Activated T-cell treated with anti-CD3 and anti-CD28 coated beads for 4 hours (primary cell): Measurements from ENCODE around the gene KCND3.
A peak's percentile ranks its signal among the peaks of the same experiment; 100 is the strongest.
"Not testable (repeated sequence)": the region's sequence is repeated elsewhere in the genome, so short reads cannot be mapped to it uniquely, and the experiment has no call there.

Experiments
- DNase-seq: peaks from one replicate; pipeline ENCODE4 v3.0.0-alpha.2; 2020

The KCND3 gene

GRCh38 chr1:111801071-111801850 lies 188.2 kb downstream of the KCND3 start:
- no peak for DNase-seq

- not testable (repeated sequence) for DNase-seq
Observed at GRCh38 chr1:111799722-111800121, 189.7 kb downstream of the KCND3 start.

GRCh38 chr1:111798580-111798979 lies 190.9 kb downstream of the KCND3 start:
- DNase-seq = no peak

- DNase-seq = no peak
Observed at GRCh38 chr1:111795401-111795800, 194.1 kb downstream of the KCND3 start.

- DNase-seq = no peak
Observed at GRCh38 chr1:111793923-111794322, 195.5 kb downstream of the KCND3 start.

GRCh38 chr1:111792249-111792648 lies 197.2 kb downstream of the KCND3 start:
- no peak for DNase-seq

- no peak for DNase-seq
Observed at GRCh38 chr1:111791776-111792175, 197.7 kb downstream of the KCND3 start.

GRCh38 chr1:111789666-111790316 lies 199.7 kb downstream of the KCND3 start:
- no peak for DNase-seq

GRCh38 chr1:111789142-111789541 lies 200.3 kb downstream of the KCND3 start:
- no peak for DNase-seq

- no peak for DNase-seq
Observed at GRCh38 chr1:111786669-111787207, 202.7 kb downstream of the KCND3 start.

- no peak for DNase-seq
Observed at GRCh38 chr1:111784273-111784901, 205.1 kb downstream of the KCND3 start.

- no peak for DNase-seq
Observed at GRCh38 chr1:111779546-111779945, 209.9 kb downstream of the KCND3 start.

GRCh38 chr1:111778541-111779051 lies 210.9 kb downstream of the KCND3 start:
- no peak for DNase-seq

- no peak for DNase-seq
Observed at GRCh38 chr1:111778066-111778465, 211.4 kb downstream of the KCND3 start.

GRCh38 chr1:111777301-111777700 lies 212.2 kb downstream of the KCND3 start:
- no peak for DNase-seq

- DNase-seq = no peak
Observed at GRCh38 chr1:111776861-111777260, 212.6 kb downstream of the KCND3 start.

- DNase-seq = no peak
Observed at GRCh38 chr1:111776391-111776790, 213.1 kb downstream of the KCND3 start.

- DNase-seq = no peak
Observed at GRCh38 chr1:111775966-111776365, 213.5 kb downstream of the KCND3 start.

- DNase-seq = no peak
Observed at GRCh38 chr1:111770916-111771315, 218.6 kb downstream of the KCND3 start.

GRCh38 chr1:111769517-111770146 lies 219.8 kb downstream of the KCND3 start:
- DNase-seq = peak; percentile 36

GRCh38 chr1:111768625-111769024 lies 220.8 kb downstream of the KCND3 start:
- no peak for DNase-seq

GRCh38 chr1:111768023-111768422 lies 221.4 kb downstream of the KCND3 start:
- no peak for DNase-seq

GRCh38 chr1:111762332-111762731 lies 227.1 kb downstream of the KCND3 start:
- DNase-seq = no peak
